Astrocyte (in vitro differentiated cells and primary cell): ENCODE results near the gene CDCP1. TPM values are rescaled to one million over a fixed set of nuclear protein-coding genes. Genes with fewer than 3 reads are reported as not detected.
"Not testable (repeated sequence)": the region's sequence is repeated elsewhere in the genome, so short reads cannot be mapped to it uniquely, and the experiment has no call there.

Experiments used
- DNase-seq: peaks from one replicate; pipeline ENCODE4 v3.0.0-alpha.2; 2010; ENCODE audit warnings: low read depth
- FAIRE-seq: peaks from 2 replicates; lab custom pipeline; 2011; peaks lifted over from hg19 to GRCh38; lab: Jason Lieb, UNC
- H2AFZ ChIP-seq: 2 replicates; pipeline ENCODE4 v1.6.0; 2012; ENCODE audit warnings: low read depth, low read length, inconsistent platforms
- H3K27ac ChIP-seq: 2 replicates; pipeline ENCODE4 v1.5.1; 2011; ENCODE audit warnings: low read depth, low read length, inconsistent platforms
- H3K27me3 ChIP-seq: 2 replicates; pipeline ENCODE4 v1.6.0; 2011; ENCODE audit warnings: low read length, inconsistent platforms; ENCODE audit not compliant: insufficient read depth
- H3K36me3 ChIP-seq: 2 replicates; pipeline ENCODE4 v1.5.1; 2011; ENCODE audit warnings: low read length, inconsistent platforms; ENCODE audit not compliant: insufficient read depth
- H3K4me1 ChIP-seq: 2 replicates; pipeline ENCODE4 v1.5.1; 2011; ENCODE audit warnings: low read length, inconsistent platforms; ENCODE audit not compliant: insufficient read depth
- H3K4me2 ChIP-seq: 2 replicates; pipeline ENCODE4 v1.6.0; 2012; ENCODE audit warnings: low read length, inconsistent platforms
- H3K4me3 ChIP-seq: 2 replicates; pipeline ENCODE4 v1.5.1; 2011; ENCODE audit warnings: low read depth, mild to moderate bottlenecking, low read length, inconsistent platforms; ENCODE audit not compliant: insufficient read depth
- H3K79me2 ChIP-seq: 2 replicates; pipeline ENCODE4 v1.6.0; 2012; ENCODE audit warnings: mild to moderate bottlenecking, low read length, inconsistent platforms; ENCODE audit not compliant: insufficient read depth
- H3K9ac ChIP-seq: 2 replicates; pipeline ENCODE4 v1.6.0; 2012; ENCODE audit warnings: mild to moderate bottlenecking, low read length, inconsistent platforms
- H3K9me3 ChIP-seq: 2 replicates; pipeline ENCODE4 v1.5.1; 2012; ENCODE audit warnings: low read depth, mild to moderate bottlenecking, low read length, inconsistent platforms; ENCODE audit not compliant: insufficient read depth
- H4K20me1 ChIP-seq: 2 replicates; pipeline ENCODE4 v1.6.0; 2012; ENCODE audit warnings: low read length, inconsistent platforms; ENCODE audit not compliant: insufficient read depth
- H3K27ac Mint-ChIP-seq: one replicate; pipeline ENCODE4 v1.8.0; 2021; ENCODE audit warnings: mild to moderate bottlenecking, mixed read lengths; ENCODE audit not compliant: unreplicated experiment
- H3K27me3 Mint-ChIP-seq: one replicate; pipeline ENCODE4 v1.8.0; 2021; ENCODE audit warnings: low read depth, mixed read lengths; ENCODE audit not compliant: unreplicated experiment
- H3K36me3 Mint-ChIP-seq: one replicate; pipeline ENCODE4 v1.8.0; 2021; ENCODE audit warnings: low read depth, mixed read lengths; ENCODE audit not compliant: unreplicated experiment
- H3K4me1 Mint-ChIP-seq: one replicate; pipeline ENCODE4 v1.8.0; 2021; ENCODE audit warnings: low read depth, mixed read lengths; ENCODE audit not compliant: unreplicated experiment
- H3K4me3 Mint-ChIP-seq: one replicate; pipeline ENCODE4 v1.8.0; 2021; ENCODE audit warnings: mild to moderate bottlenecking, moderate library complexity, mixed read lengths; ENCODE audit not compliant: unreplicated experiment
- H3K9me3 Mint-ChIP-seq: one replicate; pipeline ENCODE4 v1.8.0; 2021; ENCODE audit warnings: mild to moderate bottlenecking, mixed read lengths; ENCODE audit not compliant: unreplicated experiment
- CTCF ChIP-seq: IDR thresholded peaks from 2 replicates; pipeline ENCODE4 v1.5.1; 2011; ENCODE audit warnings: low read depth, mild to moderate bottlenecking, inconsistent platforms, low read length, moderate library complexity; ENCODE audit not compliant: insufficient read depth
- EZH2 ChIP-seq: IDR thresholded peaks from 2 replicates; pipeline ENCODE4 v1.6.1; 2012; ENCODE audit warnings: mild to moderate bottlenecking, low read length, inconsistent platforms; ENCODE audit not compliant: insufficient read depth
- total RNA-seq: library from RNA; stranded (reverse); gene quantifications from 2 replicates; pipeline ENCODE4 v1.2.1, GENCODE V29; 2021

CDCP1 gene
- total RNA-seq, 1 donor from 2014 or later = 6.8 TPM

GRCh38 chr3:45055411-45056143, 90.6 kb downstream of the CDCP1 start:
- no peak for TF ChIP-seq CTCF
- no peak for TF ChIP-seq EZH2
- H3K4me2 ChIP-seq = peak overlapping the region; percentile 61
- peaks cover 44% of the 10 kb centered on the region for H3K4me1 Mint-ChIP-seq

GRCh38 chr3:45055032-45055410, 91.2 kb downstream of the CDCP1 start:
- Histone ChIP-seq H3K9ac (peak overlapping the region; percentile 63), H3K36me3 (no peaks in the 10 kb centered on the region), H2AFZ (no peak overlapping the region), H3K79me2 (no peaks in the 10 kb centered on the region), H3K4me1 (peaks cover 35% of the 10 kb centered on the region), H4K20me1 (no peaks in the 10 kb centered on the region), H3K27me3 (no peaks in the 10 kb centered on the region), H3K4me3 (peak overlapping the region; percentile 20), H3K4me2 (peak overlapping the region; percentile 61), H3K27ac (peak overlapping the region; percentile 81), H3K9me3 (no peaks in the 10 kb centered on the region)
- DNase-seq = peak; percentile 84
- Mint-ChIP-seq H3K4me1 (peaks cover 41% of the 10 kb centered on the region), H3K36me3 (peaks cover 2% of the 10 kb centered on the region), H3K27me3 (peaks cover 5% of the 10 kb centered on the region), H3K9me3 (peaks cover 2% of the 10 kb centered on the region), H3K4me3 (no peak overlapping the region), H3K27ac (peak overlapping the region; percentile 92)
- peak; percentile 9 for FAIRE-seq
- no peak for TF ChIP-seq EZH2

More at GRCh38 chr3:45055411-45056143, 90.6 kb downstream of the CDCP1 start:
- Mint-ChIP-seq H3K27me3 (peaks cover 2% of the 10 kb centered on the region), H3K4me3 (no peak overlapping the region), H3K36me3 (no peaks in the 10 kb centered on the region), H3K9me3 (no peaks in the 10 kb centered on the region), H3K27ac (peak overlapping the region; percentile 92)
- Histone ChIP-seq H3K9me3 (no peaks in the 10 kb centered on the region), H3K27ac (peak overlapping the region; percentile 81), H3K79me2 (no peaks in the 10 kb centered on the region), H3K9ac (peak overlapping the region; percentile 63), H2AFZ (no peak overlapping the region), H3K27me3 (no peaks in the 10 kb centered on the region), H3K4me3 (peak overlapping the region; percentile 20), H4K20me1 (no peaks in the 10 kb centered on the region), H3K36me3 (no peaks in the 10 kb centered on the region), H3K4me1 (peaks cover 37% of the 10 kb centered on the region)
- FAIRE-seq = no peak
- DNase-seq = peak; percentile 89

- no peaks in the 10 kb centered on the region for H3K79me2 ChIP-seq
- no peaks in the 10 kb centered on the region for H3K9me3 ChIP-seq
- no peak for TF ChIP-seq EZH2
- no peak for TF ChIP-seq CTCF
- H3K36me3 Mint-ChIP-seq = peaks cover 3% of the 10 kb centered on the region
- no peak for FAIRE-seq
- peak overlapping the region; percentile 92 for H3K27ac Mint-ChIP-seq
- no peaks in the 10 kb centered on the region for H3K27me3 ChIP-seq
- H3K9ac ChIP-seq = no peak overlapping the region
- peaks cover 35% of the 10 kb centered on the region for H3K4me1 ChIP-seq
- H3K27me3 Mint-ChIP-seq = peaks cover 10% of the 10 kb centered on the region
- H2AFZ ChIP-seq = no peak overlapping the region
- DNase-seq = peak; percentile 81
- H3K27ac ChIP-seq = peak overlapping the region; percentile 81
- H3K4me3 Mint-ChIP-seq = no peak overlapping the region
- no peaks in the 10 kb centered on the region for H3K36me3 ChIP-seq
- no peaks in the 10 kb centered on the region for H4K20me1 ChIP-seq
- H3K4me2 ChIP-seq = peak overlapping the region; percentile 61
- H3K9me3 Mint-ChIP-seq = peaks cover 5% of the 10 kb centered on the region
- H3K4me1 Mint-ChIP-seq = peaks cover 41% of the 10 kb centered on the region
- no peak overlapping the region for H3K4me3 ChIP-seq
Measured at GRCh38 chr3:45054196-45054857, 91.9 kb downstream of the CDCP1 start.

- not testable (repeated sequence) for H3K4me3 Mint-ChIP-seq, DNase-seq, H3K36me3 Mint-ChIP-seq, H3K27me3 ChIP-seq, H4K20me1 ChIP-seq, H3K9me3 Mint-ChIP-seq, H2AFZ ChIP-seq, H3K9me3 ChIP-seq, FAIRE-seq, H3K27me3 Mint-ChIP-seq, H3K27ac ChIP-seq, H3K79me2 ChIP-seq, H3K4me3 ChIP-seq, H3K9ac ChIP-seq, H3K36me3 ChIP-seq, H3K4me2 ChIP-seq
- peaks cover 35% of the 10 kb centered on the region for H3K4me1 ChIP-seq
- Mint-ChIP-seq H3K27ac (peak overlapping the region; percentile 43), H3K4me1 (peaks cover 40% of the 10 kb centered on the region)
Measured at GRCh38 chr3:45053805-45054195, 92.4 kb downstream of the CDCP1 start.
